GM21526 (cell line): ENCODE measurements around the gene CA14.
"Not testable (repeated sequence)": the region's sequence is repeated elsewhere in the genome, so short reads cannot be mapped to it uniquely, and the experiment has no call there.

Source experiments
- ATAC-seq: cut with Tn5 transposase; IDR thresholded peaks from one replicate; pipeline ENCODE4 v1.9.1; 2021; ENCODE audit warnings: moderate library complexity; ENCODE audit not compliant: unreplicated experiment, low FRiP score

CA14 gene

GRCh38 chr1:150273311-150273710, 15.7 kb downstream of the CA14 start:
- no peak for ATAC-seq

GRCh38 chr1:150280138-150280707, 22.6 kb downstream of the CA14 start:
- ATAC-seq = no peak

DNA sequence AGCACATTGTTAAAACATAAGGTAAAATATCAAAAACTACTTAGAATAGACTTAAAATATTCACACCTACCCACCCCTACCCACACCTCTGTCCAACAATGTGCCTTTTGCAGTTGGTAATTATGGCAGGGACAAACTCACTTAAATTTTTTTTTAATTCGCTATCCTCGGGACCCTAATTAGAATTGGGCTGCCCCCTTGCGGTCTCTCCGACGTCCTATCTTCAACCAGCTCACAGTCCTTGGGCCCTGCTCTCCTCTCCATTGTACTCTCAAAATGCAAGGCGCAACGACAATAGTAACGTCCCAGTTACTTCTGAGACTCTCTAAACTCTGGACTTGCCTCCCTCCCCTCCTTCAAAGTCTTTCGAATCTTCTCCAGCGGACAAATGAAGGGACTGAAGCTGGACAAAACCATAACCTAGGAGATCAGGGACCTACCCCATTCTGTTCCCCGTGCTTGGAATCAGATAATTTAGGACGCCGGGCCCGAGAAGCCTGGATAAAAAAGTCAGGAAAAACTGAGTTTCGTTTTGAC, 23.7 kb downstream of the CA14 start:
- ATAC-seq = no peak

DNA sequence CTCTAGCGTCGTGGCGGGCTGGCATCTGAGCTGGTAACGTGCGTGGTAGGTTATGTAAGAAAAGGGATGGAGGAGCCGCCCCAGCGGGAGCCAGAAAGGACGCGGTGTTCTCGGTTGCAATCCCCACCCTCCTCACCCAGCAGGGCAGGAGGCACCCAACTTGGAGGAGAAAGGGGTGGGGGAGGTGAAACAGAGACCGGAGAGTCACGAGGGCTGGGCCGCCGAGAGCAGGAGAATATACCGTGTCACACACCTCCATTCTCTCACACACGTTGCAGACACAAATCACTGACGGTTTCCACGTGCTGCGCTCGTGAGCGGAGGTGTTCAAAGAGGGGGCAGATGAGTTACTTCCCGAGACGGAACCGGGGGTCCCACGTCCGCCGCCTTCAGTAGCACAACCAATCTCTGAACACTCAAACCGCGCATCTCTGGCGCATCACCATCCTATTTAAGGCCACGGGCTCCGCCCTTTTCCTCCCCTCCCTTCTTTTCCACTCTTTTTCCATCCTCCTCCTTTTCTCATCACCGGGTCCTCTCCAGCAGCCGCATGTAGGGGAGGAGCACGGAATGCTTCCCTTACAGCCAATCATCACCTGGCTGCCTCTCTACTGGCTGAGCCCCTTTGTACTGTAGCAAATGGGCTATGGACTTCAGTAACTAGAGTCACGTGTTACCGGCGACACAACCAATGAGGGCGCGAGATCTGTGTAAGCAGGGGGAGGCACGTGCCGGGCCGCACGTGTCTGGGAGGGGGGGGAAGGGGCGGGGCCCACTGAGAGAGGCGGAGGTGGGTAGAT, 24.4 kb downstream of the CA14 start, which contains the start of gene CIART:
CIART (plus strand) TSS at position 797 of the 800 bp plus-strand sequence. CDS start 714 bp downstream, outside the sequence.
- no peak for ATAC-seq

DNA sequence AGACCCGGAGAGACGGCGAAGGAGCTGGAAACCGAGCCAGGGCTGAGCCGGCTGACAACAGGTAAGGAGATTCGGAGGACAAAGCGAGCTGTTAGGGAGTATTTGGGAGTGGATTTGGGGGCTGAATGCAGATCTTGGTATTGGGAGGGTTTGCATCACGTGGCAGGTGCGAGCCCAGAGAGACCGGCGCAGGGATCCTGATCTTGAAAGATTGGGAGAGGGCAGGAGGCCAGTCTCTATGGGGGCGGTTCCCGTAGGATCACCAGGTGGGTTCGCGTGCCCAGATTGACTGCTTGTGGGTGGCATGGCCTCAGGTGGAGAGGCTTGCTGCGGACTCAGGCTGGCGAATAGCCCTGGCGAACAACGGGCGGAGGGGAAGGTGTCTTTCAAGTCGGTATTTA, 25.0 kb downstream of the CA14 start:
- no peak for ATAC-seq

DNA sequence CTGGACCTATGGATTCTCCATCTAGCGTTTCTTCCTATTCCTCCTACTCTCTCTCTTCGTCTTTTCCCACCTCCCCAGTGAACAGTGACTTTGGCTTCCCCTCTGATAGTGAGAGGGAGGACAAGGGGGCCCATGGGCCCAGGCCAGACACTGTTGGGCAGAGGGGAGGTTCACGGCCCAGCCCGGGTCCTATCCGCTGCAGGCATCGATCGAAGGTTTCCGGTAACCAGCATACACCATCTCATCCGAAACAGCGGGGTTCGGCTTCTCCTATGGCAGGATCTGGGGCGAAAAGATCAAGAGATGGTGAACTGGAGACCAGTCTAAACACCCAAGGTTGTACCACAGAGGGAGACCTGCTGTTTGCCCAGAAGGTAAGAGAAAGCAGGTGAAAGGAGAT, 25.7 kb downstream of the CA14 start:
- no peak for ATAC-seq

GRCh38 chr1:150288382-150288781, 30.8 kb downstream of the CA14 start:
- no peak for ATAC-seq

- no peak for ATAC-seq
Measured at GRCh38 chr1:150288822-150289221, 31.2 kb downstream of the CA14 start.

DNA sequence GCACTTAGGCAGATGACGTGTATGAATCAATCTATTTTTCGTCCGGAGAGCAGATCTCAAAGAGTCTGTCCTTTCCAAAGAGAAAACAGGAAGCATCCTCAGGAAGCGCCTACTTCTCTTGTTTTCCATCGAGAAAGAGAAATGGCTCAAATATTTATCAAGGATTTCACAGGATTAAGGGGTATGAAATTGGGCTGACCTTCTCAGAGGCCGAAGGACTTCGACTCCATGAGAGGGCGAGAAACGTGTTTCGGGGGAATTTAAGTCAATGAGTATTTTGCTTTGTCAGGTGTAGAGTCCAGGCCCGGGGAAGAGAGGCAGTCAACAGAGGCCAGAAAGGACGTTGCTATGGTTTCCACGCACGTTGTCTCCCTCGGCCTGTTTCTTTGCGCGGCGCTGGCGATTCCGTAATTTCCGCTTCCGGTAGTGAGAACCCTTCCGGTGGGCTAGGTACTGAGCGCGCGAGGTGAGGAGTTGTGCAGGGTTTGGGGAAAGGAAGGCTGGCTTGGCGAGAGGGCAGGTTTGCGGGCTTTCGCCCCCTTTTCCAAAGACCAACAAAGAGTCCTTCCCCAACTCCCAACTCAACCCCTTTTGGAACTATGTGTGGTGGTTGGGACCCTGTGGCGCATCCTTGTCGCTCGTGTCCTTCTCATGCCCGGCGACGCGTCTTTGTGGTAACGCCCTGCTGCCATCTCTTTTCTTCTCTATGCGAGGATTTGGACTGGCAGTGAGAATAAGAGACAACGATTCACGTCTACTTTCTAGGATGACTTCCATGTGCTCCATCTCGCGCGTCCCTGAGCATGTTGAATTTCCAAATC, 36.1 kb downstream of the CA14 start, which contains the start of gene MRPS21:
MRPS21 (plus strand) TSS at position 429 of the 821 bp plus-strand sequence. CDS start 506 bp downstream, outside the sequence.
- peak; percentile 90 for ATAC-seq

- ATAC-seq = no peak
Measured at GRCh38 chr1:150295476-150295875, 37.9 kb downstream of the CA14 start.

DNA sequence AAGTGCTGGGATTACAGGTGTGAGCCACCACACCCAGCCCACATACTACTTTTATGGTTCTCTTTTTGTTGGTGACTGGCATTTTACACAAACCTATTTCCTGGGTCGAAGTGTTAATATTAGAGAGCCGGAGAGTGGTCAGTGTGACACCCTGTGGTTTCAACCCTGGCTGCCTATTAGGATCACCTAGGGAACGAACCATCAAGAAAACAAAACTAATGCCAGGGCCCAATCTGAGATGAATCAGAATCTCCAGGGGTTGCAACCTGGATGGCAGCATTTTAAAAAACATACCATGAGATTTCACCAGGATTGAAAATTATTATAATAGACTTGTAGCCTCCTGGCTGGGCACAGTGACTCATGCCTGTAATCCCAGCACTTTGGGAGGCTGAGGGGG, 42.1 kb downstream of the CA14 start:
- ATAC-seq = no peak

- no peak for ATAC-seq
Measured at GRCh38 chr1:150302338-150302737, 44.8 kb downstream of the CA14 start.

DNA sequence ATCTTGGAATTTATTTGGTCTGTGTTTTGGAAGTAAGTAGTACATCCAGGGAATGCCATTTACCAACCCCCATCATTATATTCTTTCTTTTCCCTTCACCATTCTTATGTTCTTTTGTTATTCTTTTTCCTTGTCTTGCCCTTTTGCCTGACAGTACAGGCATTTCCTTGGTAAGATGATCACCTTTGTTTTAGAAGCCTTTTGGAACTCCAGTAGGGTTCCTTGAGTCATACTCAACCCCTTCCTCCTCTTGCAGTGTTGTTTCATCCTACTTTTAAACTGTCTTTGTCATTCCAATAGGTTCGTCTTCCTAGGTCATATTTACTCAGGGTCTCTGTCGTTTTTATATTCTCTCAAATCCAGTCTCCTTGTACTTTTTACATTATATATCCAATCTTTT, 45.3 kb downstream of the CA14 start:
- ATAC-seq = no peak

- ATAC-seq = not testable (repeated sequence)
Measured at GRCh38 chr1:150308585-150308984, 51.0 kb downstream of the CA14 start.

- ATAC-seq = no peak
Measured at GRCh38 chr1:150309758-150310508, 52.4 kb downstream of the CA14 start.

DNA sequence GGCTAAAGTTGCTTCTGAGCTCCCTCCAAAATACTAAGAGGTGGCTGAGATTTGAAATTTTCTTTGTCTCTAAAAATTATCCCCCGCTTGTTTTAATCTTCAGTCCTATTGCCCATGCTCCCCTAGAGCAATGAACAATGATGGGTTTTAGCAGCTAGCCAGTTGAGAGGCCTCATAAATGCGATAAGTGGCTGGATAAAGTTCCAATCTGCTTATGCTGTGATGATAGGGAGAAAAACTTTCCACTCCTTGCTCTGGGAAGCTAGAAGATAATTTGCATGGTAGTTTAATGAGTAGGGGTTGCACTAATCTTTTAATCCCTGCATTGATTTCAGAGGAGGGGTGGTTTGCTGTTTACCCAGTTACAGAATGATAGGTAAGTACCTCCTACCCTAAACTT, 54.2 kb downstream of the CA14 start:
- no peak for ATAC-seq
